ENCODE data around the gene DAPK2. TPM values are rescaled to one million over a fixed set of nuclear protein-coding genes. Genes with fewer than 3 reads are reported as not detected.

The DAPK2 gene
- total and polyA plus RNA-seq, 2 experiments from 2014 or later, result 0.51 to 1.4 TPM

DNA sequence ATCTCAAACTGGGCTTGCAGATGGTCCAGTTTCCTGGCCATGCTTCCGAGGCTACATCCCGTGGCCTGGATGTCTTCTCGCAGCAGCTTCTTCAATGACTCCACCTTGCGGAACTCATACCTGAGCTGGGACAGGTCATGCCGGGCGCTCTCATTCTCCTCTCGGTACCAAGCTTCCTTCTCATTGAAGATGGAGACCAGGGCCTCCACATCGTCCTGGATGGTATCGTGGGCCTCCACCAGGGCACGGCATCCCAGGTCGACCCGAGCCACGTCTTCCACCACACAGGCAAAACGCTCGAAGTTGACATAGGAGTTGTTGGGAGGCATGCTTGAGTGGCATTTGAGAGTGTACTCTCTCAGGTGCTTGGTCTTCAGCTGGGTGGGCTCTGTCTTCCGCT lies 123.4 kb downstream of the DAPK2 start:
- no peaks in the 10 kb centered on the region for H3K36me3 ChIP-seq
- no peak overlapping the region for H3K4me3 ChIP-seq
- no peaks in the 10 kb centered on the region for H3K9me3 ChIP-seq (ENCODE audit: low read depth)
- no peak overlapping the region for H3K27ac ChIP-seq
- DNase-seq (ENCODE audit: low read depth in 1 of 2, low spot score in 1 of 2), result no peak
- TF ChIP-seq, protein P1, sequence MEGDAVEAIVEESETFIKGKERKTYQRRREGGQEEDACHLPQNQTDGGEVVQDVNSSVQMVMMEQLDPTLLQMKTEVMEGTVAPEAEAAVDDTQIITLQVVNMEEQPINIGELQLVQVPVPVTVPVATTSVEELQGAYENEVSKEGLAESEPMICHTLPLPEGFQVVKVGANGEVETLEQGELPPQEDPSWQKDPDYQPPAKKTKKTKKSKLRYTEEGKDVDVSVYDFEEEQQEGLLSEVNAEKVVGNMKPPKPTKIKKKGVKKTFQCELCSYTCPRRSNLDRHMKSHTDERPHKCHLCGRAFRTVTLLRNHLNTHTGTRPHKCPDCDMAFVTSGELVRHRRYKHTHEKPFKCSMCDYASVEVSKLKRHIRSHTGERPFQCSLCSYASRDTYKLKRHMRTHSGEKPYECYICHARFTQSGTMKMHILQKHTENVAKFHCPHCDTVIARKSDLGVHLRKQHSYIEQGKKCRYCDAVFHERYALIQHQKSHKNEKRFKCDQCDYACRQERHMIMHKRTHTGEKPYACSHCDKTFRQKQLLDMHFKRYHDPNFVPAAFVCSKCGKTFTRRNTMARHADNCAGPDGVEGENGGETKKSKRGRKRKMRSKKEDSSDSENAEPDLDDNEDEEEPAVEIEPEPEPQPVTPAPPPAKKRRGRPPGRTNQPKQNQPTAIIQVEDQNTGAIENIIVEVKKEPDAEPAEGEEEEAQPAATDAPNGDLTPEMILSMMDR (IDR thresholded peaks at IDR 0.05; ENCODE audit: low read depth, low read length), result no peak
- H3K27me3 ChIP-seq, result no peaks in the 10 kb centered on the region
- no peaks in the 10 kb centered on the region for H3K4me1 ChIP-seq (ENCODE audit: low read depth)

DNA sequence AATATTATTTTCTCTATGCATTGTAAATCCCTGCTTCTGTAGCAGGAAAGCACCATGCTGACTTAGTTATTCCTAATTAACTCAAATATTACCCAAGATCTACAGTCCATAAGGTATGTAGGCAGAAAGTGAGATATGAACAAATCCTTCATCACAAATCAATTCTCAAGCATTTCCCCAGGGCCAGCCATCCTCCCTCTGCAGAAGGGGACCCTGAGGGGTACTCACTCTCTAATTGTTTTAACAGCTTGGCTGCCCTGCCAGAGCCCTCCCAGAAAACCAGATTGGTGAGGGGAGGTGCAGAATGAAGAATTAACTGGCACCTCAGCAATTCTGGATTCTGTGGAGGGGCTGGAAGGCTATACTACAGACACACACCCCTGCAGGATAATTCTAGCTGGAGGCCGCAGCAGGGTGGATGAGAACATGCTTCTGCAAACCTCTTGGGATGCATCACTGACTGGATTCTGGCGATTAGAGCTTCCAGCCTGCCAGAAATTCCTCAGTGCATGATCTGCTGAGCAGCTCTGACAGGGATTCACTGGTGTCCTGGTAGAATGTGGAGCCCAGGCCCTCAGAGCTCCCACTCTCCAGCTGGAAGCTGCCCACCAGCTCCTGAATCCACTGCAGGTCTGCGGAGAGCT lies 123.9 kb downstream of the DAPK2 start:
- H3K4me1 ChIP-seq (ENCODE audit: low read depth), result no peaks in the 10 kb centered on the region
- TF ChIP-seq, protein P1 (IDR thresholded peaks at IDR 0.05; ENCODE audit: low read depth, low read length), result no peak

DNA sequence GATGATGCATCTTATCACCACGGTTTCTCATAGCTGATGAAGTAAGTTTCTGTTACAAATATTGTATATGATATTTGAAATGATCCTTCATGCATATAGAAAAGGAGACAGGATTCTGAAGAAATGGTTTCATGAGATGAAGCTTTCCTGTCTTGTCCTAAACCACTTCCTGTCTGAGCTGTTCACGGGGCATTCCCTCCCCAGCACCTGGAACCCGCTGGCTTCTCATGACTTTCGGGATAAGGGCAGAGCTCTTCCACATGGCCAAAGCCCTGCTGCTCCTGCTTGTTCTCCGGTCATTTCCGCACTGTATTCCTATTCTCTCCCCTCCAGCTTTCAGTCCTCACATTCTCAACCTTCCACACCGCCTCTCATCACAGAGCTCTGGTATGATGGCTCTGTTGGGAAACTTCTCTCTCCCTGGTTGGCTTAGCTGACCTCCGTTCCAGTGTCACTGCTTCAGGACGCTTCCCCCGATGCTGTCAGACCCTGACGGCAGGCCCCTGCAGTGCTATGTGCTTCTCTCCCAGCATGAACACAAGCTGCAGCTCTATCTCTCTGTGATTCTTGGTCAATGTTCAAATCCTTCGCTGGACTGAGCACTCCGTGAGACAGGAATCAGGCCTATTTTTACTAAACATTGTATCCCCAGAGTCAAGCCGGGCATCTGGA lies 125.6 kb downstream of the DAPK2 start:
- TF ChIP-seq, protein P1 (IDR thresholded peaks at IDR 0.05; ENCODE audit: low read depth, low read length), result no peak
- H3K9me3 ChIP-seq (ENCODE audit: low read depth), result no peaks in the 10 kb centered on the region
- no peaks in the 10 kb centered on the region for H3K27me3 ChIP-seq
- no peak overlapping the region for H3K27ac ChIP-seq
- H3K4me3 ChIP-seq, result no peak overlapping the region
- DNase-seq (ENCODE audit: low read depth in 1 of 2, low spot score in 1 of 2), result peak in 1 of 2 donors; percentile 21
- peaks cover 9% of the 10 kb centered on the region for H3K4me1 ChIP-seq (ENCODE audit: low read depth)
- H3K36me3 ChIP-seq, result no peaks in the 10 kb centered on the region

More for the DNA sequence above, 123.9 kb downstream of the DAPK2 start:
- H3K4me3 ChIP-seq, result no peak overlapping the region
- DNase-seq (ENCODE audit: low read depth in 1 of 2, low spot score in 1 of 2), result no peak
- H3K27me3 ChIP-seq, result no peaks in the 10 kb centered on the region
- H3K36me3 ChIP-seq, result no peaks in the 10 kb centered on the region
- H3K27ac ChIP-seq, result no peak overlapping the region
- no peaks in the 10 kb centered on the region for H3K9me3 ChIP-seq (ENCODE audit: low read depth)

DNA sequence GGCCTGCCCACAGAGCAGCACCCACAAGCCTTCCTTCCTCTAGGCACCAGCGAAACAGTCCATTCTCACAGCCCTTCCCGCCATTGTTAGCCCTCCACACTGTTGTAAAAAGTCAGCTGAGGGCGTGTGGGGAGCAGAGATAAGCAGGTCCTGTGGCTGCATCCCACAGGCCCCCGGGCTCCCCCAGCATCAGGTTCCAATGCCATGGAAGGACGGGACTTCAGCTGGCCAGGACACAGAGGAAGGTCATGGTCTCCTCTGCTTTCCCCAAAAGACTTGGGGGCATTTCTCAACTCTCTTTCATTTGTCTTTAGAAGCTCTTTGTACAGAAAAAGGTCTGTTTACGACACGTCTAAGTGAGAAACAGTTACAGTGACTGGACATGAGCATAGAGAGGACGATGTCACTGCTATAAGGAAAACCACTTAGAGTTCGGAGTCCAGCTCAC lies 127.4 kb downstream of the DAPK2 start:
- Histone ChIP-seq H3K36me3 (no peaks in the 10 kb centered on the region), H3K27me3 (no peaks in the 10 kb centered on the region), H3K4me1 (ENCODE audit: low read depth) (peaks cover 14% of the 10 kb centered on the region), H3K27ac (no peak overlapping the region), H3K4me3 (no peak overlapping the region), H3K9me3 (ENCODE audit: low read depth) (no peaks in the 10 kb centered on the region)
- no peak for DNase-seq (ENCODE audit: low read depth in 1 of 2, low spot score in 1 of 2)
- TF ChIP-seq, protein P1 (IDR thresholded peaks at IDR 0.05; ENCODE audit: low read depth, low read length), result no peak

DNA sequence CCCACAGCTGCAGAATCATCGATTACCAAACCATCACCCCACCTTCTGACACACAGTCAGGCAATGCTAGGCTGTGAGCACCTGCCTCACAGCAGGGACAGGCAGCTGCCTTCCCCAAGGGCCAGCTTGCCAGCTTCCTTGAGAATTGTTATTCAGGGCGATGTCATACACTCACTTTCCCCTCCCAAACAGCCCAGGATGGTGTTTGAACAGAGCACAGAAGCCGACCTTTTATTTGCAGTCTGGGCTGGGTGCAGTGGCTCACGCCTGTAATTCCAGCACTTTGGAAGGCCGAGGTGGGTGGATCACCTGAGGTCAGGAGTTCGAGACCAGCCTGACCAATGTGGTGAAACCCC lies 128.0 kb downstream of the DAPK2 start:
- Histone ChIP-seq H3K27me3 (no peaks in the 10 kb centered on the region), H3K4me1 (ENCODE audit: low read depth) (peaks cover 14% of the 10 kb centered on the region), H3K27ac (no peak overlapping the region), H3K4me3 (no peak overlapping the region), H3K36me3 (no peaks in the 10 kb centered on the region), H3K9me3 (ENCODE audit: low read depth) (no peaks in the 10 kb centered on the region)
- TF ChIP-seq, protein P1 (IDR thresholded peaks at IDR 0.05; ENCODE audit: low read depth, low read length), result no peak
- no peak for DNase-seq (ENCODE audit: low read depth in 1 of 2, low spot score in 1 of 2)

Data from cardiac muscle cell (in vitro differentiated cells and primary cell).